T-helper 2 cell treated with Interferon-gamma antibody and Interleukin-4, amounts not matched to agents 100 ng/mL and 5 ng/mL, for 36 hours (primary cell): ENCODE results near the gene POGK. TPM values are rescaled to one million over a fixed set of nuclear protein-coding genes. Genes with fewer than 3 reads are reported as not detected.
"Not testable (repeated sequence)": the region's sequence is repeated elsewhere in the genome, so short reads cannot be mapped to it uniquely, and the experiment has no call there.

ENCODE experiments used
- intact Hi-C: fragments of 100-400 bp; cut with micrococcal nuclease; formaldehyde crosslinking; loops from one replicate; pipeline ENCODE4 v1.15.1; 2023
- total RNA-seq: library from RNA; stranded (reverse); gene quantifications from 2 replicates; pipeline ENCODE4 v1.2.3, GENCODE V29; 2022

Gene POGK
- 40.5 and 42.3 TPM in 2 replicates for total RNA-seq

DNA sequence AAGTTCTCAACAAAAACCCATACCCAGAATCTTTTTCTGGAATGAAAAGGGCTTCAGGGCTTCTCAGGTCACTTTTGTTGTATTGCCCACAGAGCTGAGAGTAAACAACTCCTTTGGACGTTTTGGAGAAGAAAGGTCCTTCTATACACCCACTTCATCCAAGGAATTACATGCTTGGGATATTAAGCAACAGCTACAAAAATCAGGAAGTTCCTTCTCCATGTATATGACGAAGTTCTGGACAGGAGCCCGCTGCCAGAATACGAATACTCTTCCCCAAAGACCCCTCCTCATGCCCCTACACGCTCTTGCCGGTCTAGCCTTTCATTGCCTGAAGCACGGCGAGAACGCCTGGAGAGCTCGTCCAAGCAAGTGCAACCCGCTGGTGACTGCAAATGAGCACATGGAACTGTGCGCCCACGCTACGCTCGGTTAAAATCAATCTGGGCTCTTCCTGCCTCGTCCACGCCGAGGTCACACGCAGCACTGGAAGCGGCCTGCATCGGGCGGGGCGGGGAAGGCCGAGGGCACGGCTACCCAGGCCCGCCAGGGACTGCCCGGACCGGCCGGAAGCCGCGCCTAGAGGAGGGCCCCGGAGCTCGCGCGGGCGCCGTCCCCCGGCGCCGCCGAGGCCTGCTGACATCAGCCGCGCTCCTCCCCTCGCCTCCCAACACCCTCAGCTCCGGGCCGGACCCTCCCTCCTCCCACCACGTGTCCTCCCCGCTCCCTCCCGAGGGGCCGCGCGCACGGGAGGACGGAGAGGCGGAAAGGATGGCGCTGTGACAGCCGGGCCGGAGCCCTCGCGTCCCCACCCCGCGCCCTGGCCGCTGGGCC is at the start of gene POGK:
Gene POGK (plus strand): TSS at position 710 of the 834 bp plus-strand sequence. CDS start 1,482 bp downstream, outside the sequence.
- intact Hi-C loops: loop anchor here (1.0 to 5.0 kb wide), 2 partner anchors 37 to 347 kb away; partner anchors contain the start of gene TADA1

GRCh38 chr1:166796620-166797236 is 42.5 kb upstream of the POGK start:
- intact Hi-C loops: no loop called here

DNA sequence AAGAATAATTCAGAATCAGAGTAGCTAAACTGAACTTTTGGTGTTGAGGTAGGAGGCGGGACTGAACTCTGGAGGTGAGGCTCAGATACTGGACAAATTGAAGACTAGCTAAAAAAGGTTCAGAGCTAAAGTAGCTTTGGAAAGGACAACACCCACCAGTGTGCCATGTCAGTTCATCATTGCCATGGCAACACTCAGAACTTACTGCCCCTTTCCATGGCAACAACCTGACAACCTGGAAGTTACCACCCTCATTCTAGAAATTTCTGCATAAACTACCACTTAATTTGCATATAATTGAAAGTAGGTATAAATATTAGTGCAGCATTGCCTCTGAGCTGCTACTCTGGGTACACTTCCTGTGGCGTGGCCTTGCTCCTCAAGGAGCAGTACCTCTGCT is 30.3 kb upstream of the POGK start:
- intact Hi-C loops: no loop called here

DNA sequence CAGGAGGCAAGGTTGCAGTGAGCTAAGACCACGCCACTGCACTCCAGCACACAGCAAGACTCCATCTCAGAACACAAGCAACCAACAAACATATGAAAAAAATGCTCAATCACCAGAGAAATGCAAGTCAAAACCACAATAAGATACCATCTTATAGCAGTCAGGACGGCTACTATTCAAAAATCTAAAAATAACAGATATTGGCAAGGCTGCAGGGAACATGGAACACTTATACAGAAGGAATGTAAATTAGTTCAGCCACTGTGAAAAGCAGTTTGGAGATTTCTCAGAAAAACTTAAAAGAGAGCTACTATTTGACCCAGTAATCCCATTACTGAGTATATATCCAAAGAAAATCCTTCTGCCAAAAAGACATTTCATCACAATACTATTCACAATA is 27.6 kb upstream of the POGK start:
- intact Hi-C loops: no loop called here

GRCh38 chr1:166813508-166814223 is 25.6 kb upstream of the POGK start:
- intact Hi-C loops: no loop called here

- intact Hi-C loops: no loop called here
Observed at GRCh38 chr1:166814611-166815010, 24.7 kb upstream of the POGK start.

DNA sequence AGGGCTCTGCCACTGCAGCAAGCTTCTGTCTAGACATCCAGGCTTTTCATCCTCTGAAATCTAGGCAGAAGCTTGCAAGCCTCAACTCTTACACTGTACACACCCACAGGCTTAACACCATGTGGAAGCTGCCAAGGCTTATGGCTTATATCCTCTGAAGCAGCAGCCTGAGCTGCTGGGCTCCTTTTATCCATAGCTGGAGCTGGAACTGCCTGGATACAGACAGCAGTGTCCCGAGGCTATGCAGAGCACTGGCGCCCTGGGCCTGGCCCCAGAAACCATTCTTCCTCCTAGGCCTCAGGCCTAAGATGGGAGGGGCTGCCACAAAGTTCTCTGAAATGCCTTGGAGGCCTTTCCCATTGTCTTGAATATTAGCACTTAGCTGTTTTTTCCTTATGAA is 19.3 kb upstream of the POGK start:
- intact Hi-C loops: no loop called here

DNA sequence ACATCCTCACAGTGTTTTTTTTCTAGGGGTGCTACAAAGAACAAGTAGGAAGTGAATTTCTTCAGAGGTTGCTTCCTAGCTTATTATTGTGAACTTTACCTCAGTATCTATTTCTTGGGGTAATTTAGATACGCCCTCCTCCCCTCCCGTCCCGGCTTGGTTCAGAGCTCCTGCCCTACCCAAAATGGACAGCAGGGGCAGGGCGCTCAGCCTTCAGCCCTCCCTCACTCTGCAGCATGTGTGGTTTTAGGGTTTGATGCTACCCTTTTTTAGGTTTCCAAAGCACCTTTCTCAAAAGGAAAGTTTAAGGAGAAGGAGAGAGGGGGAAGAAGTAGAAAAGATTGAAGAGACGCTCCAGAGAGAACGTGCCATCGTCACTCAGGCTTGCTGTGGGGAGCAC is 16.9 kb upstream of the POGK start:
- intact Hi-C loops: no loop called here

DNA sequence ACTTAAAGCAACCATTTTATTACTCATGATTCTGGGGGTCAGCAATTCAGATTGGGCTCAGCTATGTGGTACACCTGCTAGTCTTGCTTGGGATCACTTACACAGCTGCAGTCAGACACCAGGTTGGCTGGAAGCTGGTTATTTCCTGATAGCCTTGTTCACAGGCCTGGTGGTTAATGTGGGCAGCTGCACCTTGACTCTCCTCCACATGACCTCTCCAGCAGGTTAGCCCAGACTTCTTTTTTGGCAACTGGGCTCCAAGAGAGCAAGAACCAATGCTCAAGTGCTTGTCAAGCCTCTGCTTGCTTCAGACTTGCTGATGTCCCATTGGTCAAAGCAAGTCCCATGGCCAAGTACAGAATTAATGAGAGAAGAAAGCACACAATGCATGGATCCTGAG is 11.8 kb upstream of the POGK start:
- intact Hi-C loops: no loop called here

DNA sequence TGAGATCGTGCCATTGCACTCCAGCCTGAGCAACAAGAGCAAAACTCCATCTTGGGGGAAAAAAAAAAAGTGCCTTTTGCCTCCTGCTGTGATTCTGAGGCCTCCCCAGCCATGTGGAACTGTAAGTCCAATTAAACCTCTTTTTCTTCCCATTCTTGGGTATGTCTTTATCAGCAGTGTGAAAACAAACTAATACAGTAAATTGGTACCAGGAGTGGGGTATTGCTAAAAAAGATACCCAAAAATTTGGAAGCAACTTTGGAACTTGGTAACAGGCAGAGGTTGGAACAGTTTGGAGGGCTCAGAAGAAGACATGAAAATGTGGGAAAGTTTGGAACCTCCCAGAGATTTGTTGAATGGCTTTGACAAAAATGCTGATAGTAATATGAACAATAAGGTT is 9.5 kb upstream of the POGK start:
- intact Hi-C loops: not testable (repeated sequence)

DNA sequence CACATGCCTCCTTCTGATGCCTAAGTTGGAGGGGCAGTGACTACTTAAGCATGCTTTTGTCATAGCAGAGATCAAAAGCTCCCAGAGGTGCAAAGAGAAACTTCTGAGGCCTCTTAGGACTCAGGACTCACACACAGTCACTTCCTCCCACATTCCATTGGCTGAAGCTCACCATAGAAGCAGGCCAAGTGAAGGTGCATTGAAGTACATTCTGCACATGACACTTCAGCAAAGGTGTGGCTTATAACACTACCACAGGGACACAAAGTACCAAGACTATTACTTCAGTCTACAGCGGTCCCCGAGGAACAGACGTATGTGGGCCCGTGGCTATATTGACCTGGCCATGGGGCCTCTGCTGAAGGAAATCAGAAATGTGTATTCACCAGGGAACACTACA is 2.5 kb upstream of the POGK start:
- intact Hi-C loops: loop anchor here (5.0 kb wide), 1 partner anchor 344 kb away; no protein-coding TSS in a partner anchor

- intact Hi-C loops: loop anchor here (1.0 to 5.0 kb wide), 2 partner anchors 37 to 347 kb away; partner anchors contain the start of gene TADA1
Observed at GRCh38 chr1:166839600-166840308, 479 bp downstream of the POGK start.

- intact Hi-C loops: no loop called here
Observed at GRCh38 chr1:166840309-166841274, 1.3 kb downstream of the POGK start.

- intact Hi-C loops: no loop called here
Observed at GRCh38 chr1:166843322-166843721, 4.0 kb downstream of the POGK start.

GRCh38 chr1:166843769-166844596 is 4.7 kb downstream of the POGK start:
- intact Hi-C loops: no loop called here

GRCh38 chr1:166844791-166845190 is 5.5 kb downstream of the POGK start:
- intact Hi-C loops: no loop called here

DNA sequence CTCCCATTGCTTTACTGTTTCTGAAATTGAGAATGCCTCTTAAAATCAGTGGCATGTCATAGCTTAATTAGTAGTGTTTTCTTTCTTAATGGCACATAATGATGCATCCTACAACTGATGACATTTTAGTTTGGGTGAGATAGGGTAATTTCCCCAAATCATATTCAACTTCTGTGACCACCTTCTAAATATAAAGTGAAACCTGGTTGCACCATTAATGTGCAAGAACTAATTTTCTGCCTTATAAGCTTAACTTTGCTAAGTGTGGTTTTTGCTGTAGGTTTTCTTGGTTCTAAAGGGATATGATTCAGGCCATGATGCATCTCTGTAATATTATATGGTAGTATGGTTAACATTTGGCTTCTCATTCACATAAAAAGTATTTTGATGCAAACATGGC is 8.9 kb downstream of the POGK start:
- intact Hi-C loops: no loop called here

GRCh38 chr1:166849135-166849534 is 9.9 kb downstream of the POGK start:
- intact Hi-C loops: no loop called here

DNA sequence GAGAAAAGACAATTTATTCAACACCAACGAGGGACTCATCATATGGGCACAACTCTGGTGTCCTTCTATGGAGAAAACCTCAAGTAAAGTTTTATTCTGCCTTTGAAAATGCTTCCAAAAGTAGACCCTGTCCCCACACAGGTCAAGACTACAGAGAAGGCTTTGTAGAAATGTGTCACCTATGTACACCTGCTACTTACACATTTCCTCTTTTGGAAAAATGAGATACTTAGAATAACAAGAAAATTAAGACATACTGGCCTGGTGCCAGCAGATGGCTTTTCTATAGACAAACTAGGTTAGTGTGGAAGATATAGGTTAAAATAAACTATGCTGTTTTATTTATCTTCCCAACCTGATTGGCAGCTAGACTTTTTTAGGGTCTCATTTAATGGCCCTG is 13.6 kb downstream of the POGK start:
- intact Hi-C loops: no loop called here
